ENCODE measurements around the gene CRB2. TPM values are rescaled to one million over a fixed set of nuclear protein-coding genes. Genes with fewer than 3 reads are reported as not detected.

Gene CRB2
- total RNA-seq, 2 experiments from 2014 or later, result 0.09 TPM; not detected in 1

- TF ChIP-seq, protein P1, sequence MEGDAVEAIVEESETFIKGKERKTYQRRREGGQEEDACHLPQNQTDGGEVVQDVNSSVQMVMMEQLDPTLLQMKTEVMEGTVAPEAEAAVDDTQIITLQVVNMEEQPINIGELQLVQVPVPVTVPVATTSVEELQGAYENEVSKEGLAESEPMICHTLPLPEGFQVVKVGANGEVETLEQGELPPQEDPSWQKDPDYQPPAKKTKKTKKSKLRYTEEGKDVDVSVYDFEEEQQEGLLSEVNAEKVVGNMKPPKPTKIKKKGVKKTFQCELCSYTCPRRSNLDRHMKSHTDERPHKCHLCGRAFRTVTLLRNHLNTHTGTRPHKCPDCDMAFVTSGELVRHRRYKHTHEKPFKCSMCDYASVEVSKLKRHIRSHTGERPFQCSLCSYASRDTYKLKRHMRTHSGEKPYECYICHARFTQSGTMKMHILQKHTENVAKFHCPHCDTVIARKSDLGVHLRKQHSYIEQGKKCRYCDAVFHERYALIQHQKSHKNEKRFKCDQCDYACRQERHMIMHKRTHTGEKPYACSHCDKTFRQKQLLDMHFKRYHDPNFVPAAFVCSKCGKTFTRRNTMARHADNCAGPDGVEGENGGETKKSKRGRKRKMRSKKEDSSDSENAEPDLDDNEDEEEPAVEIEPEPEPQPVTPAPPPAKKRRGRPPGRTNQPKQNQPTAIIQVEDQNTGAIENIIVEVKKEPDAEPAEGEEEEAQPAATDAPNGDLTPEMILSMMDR (IDR thresholded peaks at IDR 0.05), result no peak
- Mint-ChIP-seq H3K27ac (peak overlapping the region; percentile 96), H3K9me3 (no peaks in the 10 kb centered on the region), H3K27me3 (no peaks in the 10 kb centered on the region), H3K36me3 (ENCODE audit: low read depth) (no peaks in the 10 kb centered on the region), H3K4me1 (ENCODE audit: low read depth) (peaks cover 52% of the 10 kb centered on the region), H3K4me3 (peak overlapping the region; percentile 54)
- ChIA-PET POLR2A (interaction anchor here (0.6 to 1.7 kb wide), 7 partner anchors 9 to 916 kb away, joined by 3 to 7 read pairs (median 3); no protein-coding TSS in a partner anchor), CTCF (interaction anchor here (1.0 kb wide), 3 partner anchors 15 to 53 kb away, joined by 3 read pairs; no protein-coding TSS in a partner anchor)
- ATAC-seq, result peak; percentile 90
- intact Hi-C loops (cut with micrococcal nuclease), result loop anchor here (2.0 kb wide), 1 partner anchor 16 kb away; no protein-coding TSS in a partner anchor
- peak; percentile 89 for DNase-seq
Measured at GRCh38 chr9:123322273-123323195, 33.5 kb upstream of the CRB2 start.

GRCh38 chr9:123323196-123324013 lies 32.6 kb upstream of the CRB2 start:
- TF ChIP-seq, protein P1 (IDR thresholded peaks at IDR 0.05), result no peak
- ChIA-PET CTCF (interaction anchor here (1.0 kb wide), 3 partner anchors 15 to 54 kb away, joined by 3 read pairs; no protein-coding TSS in a partner anchor), POLR2A (interaction anchor here (0.6 to 1.7 kb wide), 5 partner anchors 10 to 917 kb away, joined by 3 to 7 read pairs (median 3); no protein-coding TSS in a partner anchor)
- H3K36me3 Mint-ChIP-seq (ENCODE audit: low read depth), result no peaks in the 10 kb centered on the region
- no peaks in the 10 kb centered on the region for H3K9me3 Mint-ChIP-seq
- H3K27me3 Mint-ChIP-seq, result no peaks in the 10 kb centered on the region
- ATAC-seq (no peak), DNase-seq (no peak)
- intact Hi-C loops (cut with micrococcal nuclease), result loop anchor here (2.0 kb wide), 1 partner anchor 15 kb away; no protein-coding TSS in a partner anchor
- H3K27ac Mint-ChIP-seq, result peak overlapping the region; percentile 96
- H3K4me3 Mint-ChIP-seq, result peak overlapping the region; percentile 54
- H3K4me1 Mint-ChIP-seq (ENCODE audit: low read depth), result peaks cover 49% of the 10 kb centered on the region

DNA sequence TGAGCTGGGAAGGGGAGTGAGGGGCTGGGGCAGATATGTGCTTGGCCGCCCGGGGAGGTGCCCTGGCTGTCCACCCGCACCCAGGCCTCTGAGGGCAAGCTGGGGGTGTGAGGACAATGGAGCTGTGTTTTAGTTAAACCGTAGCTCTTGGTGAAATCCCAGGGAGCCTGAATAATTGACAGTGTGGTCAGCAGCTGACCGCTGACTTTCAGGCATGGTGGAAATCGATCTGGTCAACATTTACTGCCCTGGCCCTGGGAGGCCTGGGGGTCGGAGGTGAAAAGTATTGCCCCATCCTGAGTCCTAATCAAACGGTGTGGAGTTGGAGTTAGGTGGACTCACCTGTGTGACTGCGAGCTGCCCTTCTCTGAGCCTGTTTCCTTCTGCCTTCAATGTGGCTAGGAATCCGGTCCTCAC lies 31.2 kb upstream of the CRB2 start:
- no peaks in the 10 kb centered on the region for H3K27me3 Mint-ChIP-seq
- no peak overlapping the region for H3K4me3 Mint-ChIP-seq
- no peaks in the 10 kb centered on the region for H3K36me3 Mint-ChIP-seq (ENCODE audit: low read depth)
- H3K4me1 Mint-ChIP-seq (ENCODE audit: low read depth), result peaks cover 49% of the 10 kb centered on the region
- ATAC-seq (no peak), DNase-seq (no peak)
- H3K9me3 Mint-ChIP-seq, result no peaks in the 10 kb centered on the region
- H3K27ac Mint-ChIP-seq, result peak overlapping the region; percentile 9
- intact Hi-C loops (cut with micrococcal nuclease), result no loop called here
- ChIA-PET POLR2A (interaction anchor here (0.8 to 4.7 kb wide), 3 partner anchors 12 to 49 kb away, joined by 3 to 26 read pairs (median 3); no protein-coding TSS in a partner anchor), CTCF (interaction anchor here (0.9 to 1.3 kb wide), 3 partner anchors 9 to 25 kb away, joined by 3 to 4 read pairs (median 3); no protein-coding TSS in a partner anchor)
- TF ChIP-seq, protein P1 (IDR thresholded peaks at IDR 0.05), result no peak

- POLR2A ChIA-PET, result interaction anchor here (0.7 to 4.7 kb wide), 2 partner anchors 13 to 423 kb away, joined by 3 to 26 read pairs; no protein-coding TSS in a partner anchor
- CTCF ChIA-PET, result interaction anchor here (1.3 to 1.6 kb wide), 4 partner anchors 10 to 101 kb away, joined by 3 to 8 read pairs (median 5); no protein-coding TSS in a partner anchor
- intact Hi-C loops (cut with micrococcal nuclease), result no loop called here
- Mint-ChIP-seq H3K36me3 (ENCODE audit: low read depth) (no peaks in the 10 kb centered on the region), H3K9me3 (no peaks in the 10 kb centered on the region), H3K4me3 (no peak overlapping the region), H3K4me1 (ENCODE audit: low read depth) (peaks cover 47% of the 10 kb centered on the region), H3K27me3 (no peaks in the 10 kb centered on the region), H3K27ac (peak overlapping the region; percentile 40)
- DNase-seq (no peak), ATAC-seq (no peak)
- TF ChIP-seq, protein P1 (IDR thresholded peaks at IDR 0.05), result no peak
Measured at GRCh38 chr9:123326187-123326586, 29.8 kb upstream of the CRB2 start.
